Measurements from ENCODE around the gene TMEM132C. TPM values are rescaled to one million over a fixed set of nuclear protein-coding genes. Genes with fewer than 3 reads are reported as not detected.

TMEM132C gene
- total and polyA plus RNA-seq, 4 donors = 23.1 to 32.3 (median 24.2) TPM

DNA sequence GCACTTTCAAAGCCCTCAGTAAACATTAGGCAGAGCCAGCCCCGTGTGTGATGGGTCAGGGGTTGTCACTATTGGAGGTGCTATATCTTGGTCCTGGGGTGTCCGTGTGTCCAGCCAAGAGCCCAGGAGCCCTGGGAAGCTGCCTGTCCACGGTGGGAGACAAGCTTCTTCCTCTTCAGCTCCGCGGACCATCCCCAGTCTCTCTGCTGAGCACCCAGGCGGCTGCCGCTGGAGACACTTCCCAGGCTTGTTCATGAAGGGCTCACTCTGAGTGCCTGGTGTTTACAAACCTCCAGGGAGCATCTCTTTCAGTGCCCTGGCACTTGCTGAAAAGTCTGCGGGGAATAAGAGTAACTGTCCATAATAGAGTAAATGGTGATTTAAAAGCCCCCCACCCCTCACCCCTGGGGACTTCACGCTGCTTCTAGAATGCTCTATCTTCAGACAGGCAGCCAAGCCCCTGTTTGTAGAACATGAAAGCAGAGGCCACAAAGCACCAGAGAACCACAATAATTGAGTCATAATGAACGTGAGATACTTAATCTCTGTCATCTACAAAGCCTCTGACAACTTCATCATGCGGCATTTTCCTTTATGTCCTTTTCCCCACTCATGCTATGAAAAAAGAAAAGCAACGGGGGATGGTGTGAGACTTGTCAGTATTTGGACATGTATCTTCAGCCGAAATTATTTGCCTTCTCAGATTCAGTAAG is 178.6 kb downstream of the TMEM132C start:
- H3K9me3 ChIP-seq (ENCODE audit: control insufficient read depth, insufficient read depth, low read length) = no peaks in the 10 kb centered on the region
- DNase-seq (ENCODE audit: low read depth in 4 of 6, low spot score in 6 of 6) = peak in 2 of 6 donors; percentile 24 to 52
- peaks cover 2% of the 10 kb centered on the region for H3K27me3 ChIP-seq (ENCODE audit: control insufficient read depth, insufficient read depth, low read length)
- peaks cover 10% of the 10 kb centered on the region for H3K4me1 ChIP-seq (ENCODE audit: control insufficient read depth, insufficient read depth, low read length)
- no peaks in the 10 kb centered on the region for H3K36me3 ChIP-seq (ENCODE audit: control insufficient read depth, insufficient read depth, low read length)
- H3K27ac ChIP-seq (ENCODE audit: low read depth, low read length) = peak overlapping the region; percentile 44
- WGBS (ENCODE audit: insufficient coverage) = 27% methylated on average over 8 of the region's 13 CpGs
- H3K4me3 ChIP-seq (ENCODE audit: low read depth, low read length) = no peak overlapping the region

DNA sequence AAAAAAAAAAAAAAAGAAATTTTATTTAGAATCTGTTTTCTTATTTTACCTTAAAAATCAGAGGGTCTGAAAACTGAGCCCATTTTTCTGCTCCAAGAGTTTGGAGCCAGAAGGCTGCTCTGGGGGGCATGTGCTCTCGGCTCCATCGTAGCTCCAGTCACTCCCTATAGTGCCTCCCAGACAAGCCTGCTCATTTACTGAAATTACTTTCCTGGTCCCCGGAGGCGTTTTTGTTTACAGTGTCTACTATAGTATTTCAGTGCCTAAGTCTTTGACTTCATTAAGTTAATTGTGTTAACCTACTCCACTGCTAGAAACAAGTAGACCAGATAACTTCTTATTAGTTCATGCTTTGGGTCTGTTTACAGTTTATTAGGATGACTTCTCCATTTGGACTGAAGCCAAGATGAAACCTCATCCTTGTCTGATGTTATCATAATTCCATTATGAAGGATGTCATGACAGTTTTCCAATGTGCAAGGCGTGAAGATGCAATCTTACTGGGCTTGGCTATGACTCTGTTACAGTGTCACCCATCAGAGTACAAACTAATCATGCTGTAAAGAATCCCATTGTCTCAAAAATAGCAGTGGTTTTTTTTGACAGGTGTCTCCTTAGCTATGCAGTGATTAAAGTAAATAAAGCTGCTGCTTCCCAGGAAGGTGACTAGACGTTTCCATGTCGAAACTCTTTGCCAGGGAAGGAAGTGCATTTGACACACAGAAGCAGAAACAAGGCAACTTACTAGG is 182.3 kb downstream of the TMEM132C start:
- Histone ChIP-seq H3K9me3 (ENCODE audit: control insufficient read depth, insufficient read depth, low read length) (no peaks in the 10 kb centered on the region), H3K4me3 (ENCODE audit: low read depth, low read length) (no peak overlapping the region), H3K27ac (ENCODE audit: low read depth, low read length) (no peak overlapping the region), H3K27me3 (ENCODE audit: control insufficient read depth, insufficient read depth, low read length) (peaks cover under 1% of the 10 kb centered on the region), H3K4me1 (ENCODE audit: control insufficient read depth, insufficient read depth, low read length) (peaks cover 6% of the 10 kb centered on the region), H3K36me3 (ENCODE audit: control insufficient read depth, insufficient read depth, low read length) (no peaks in the 10 kb centered on the region)
- WGBS (ENCODE audit: insufficient coverage) = 42% methylated on average over 4 of the region's 7 CpGs
- peak in 1 of 6 donors; percentile 92 for DNase-seq (ENCODE audit: low read depth in 4 of 6, low spot score in 6 of 6)

DNA sequence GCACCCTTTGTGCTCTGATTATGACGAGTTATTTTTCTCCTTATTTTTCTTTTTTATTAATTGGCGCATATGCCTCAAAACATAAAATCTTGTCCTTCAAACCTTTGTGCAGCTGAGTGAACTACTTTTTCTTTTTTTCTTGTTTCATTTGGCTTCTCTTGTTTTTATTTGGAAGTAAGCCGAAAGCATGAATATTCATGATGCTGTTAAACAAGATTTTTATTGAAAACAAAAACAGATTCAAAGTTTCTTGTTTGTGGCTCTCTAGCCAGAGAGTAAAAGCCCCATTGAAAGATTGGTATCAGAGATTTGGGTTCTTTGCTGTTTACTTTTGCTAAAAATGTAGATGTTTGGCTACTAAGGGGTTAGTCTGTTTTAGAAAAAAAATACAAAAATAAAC is 183.8 kb downstream of the TMEM132C start:
- no peaks in the 10 kb centered on the region for H3K27me3 ChIP-seq (ENCODE audit: control insufficient read depth, insufficient read depth, low read length)
- H3K4me1 ChIP-seq (ENCODE audit: control insufficient read depth, insufficient read depth, low read length) = peaks cover 2% of the 10 kb centered on the region
- H3K27ac ChIP-seq (ENCODE audit: low read depth, low read length) = no peak overlapping the region
- H3K36me3 ChIP-seq (ENCODE audit: control insufficient read depth, insufficient read depth, low read length) = no peaks in the 10 kb centered on the region
- H3K9me3 ChIP-seq (ENCODE audit: control insufficient read depth, insufficient read depth, low read length) = no peaks in the 10 kb centered on the region
- WGBS (ENCODE audit: insufficient coverage) = no CpG with 5 or more reads among the region's 3 CpGs
- H3K4me3 ChIP-seq (ENCODE audit: low read depth, low read length) = no peak overlapping the region
- DNase-seq (ENCODE audit: low read depth in 4 of 6, low spot score in 6 of 6) = peak in 2 of 6 donors; percentile 41 to 80

DNA sequence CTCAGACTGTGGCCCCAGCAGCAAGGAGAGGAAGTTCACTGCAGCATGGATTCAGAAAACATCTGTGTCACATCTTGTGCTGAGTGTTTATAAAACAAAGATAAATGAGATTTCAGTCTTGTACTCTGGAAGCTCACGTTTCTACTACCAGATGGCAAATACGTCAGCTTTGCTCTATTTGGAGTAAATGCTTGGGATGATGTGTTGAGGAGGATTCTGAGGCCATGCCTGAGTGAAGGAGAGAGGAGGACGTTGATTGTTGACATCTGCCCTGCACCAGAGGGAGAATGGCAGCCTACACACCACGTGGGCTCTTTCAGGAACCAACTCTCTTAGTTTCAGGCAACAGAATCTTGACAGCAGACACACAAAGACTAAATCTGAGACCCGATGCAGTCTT is 188.9 kb downstream of the TMEM132C start:
- Histone ChIP-seq H3K4me3 (ENCODE audit: low read depth, low read length) (no peak overlapping the region), H3K27ac (ENCODE audit: low read depth, low read length) (peak overlapping the region; percentile 33)

DNA sequence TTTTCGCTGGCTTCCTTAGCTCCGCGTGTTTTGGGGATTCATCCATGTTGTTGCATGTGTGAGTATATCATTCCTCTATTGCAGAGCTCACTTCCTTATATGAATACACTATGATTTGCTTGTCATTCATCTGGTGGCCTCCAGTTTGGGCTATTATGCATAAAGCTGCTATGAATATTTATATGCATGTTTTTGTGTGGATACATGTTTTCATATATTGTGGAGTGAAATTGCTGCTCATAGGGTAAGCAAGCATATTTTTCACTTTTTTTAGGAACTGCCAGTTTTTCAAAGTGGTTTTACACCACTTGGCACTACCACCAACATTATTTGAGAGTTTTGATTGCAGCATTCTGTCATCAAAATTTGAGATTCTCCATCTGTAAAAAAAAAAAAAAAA is 190.0 kb downstream of the TMEM132C start:
- H3K4me3 ChIP-seq (ENCODE audit: low read depth, low read length) = no peak overlapping the region
- peaks cover 6% of the 10 kb centered on the region for H3K9me3 ChIP-seq (ENCODE audit: control insufficient read depth, insufficient read depth, low read length)
- H3K36me3 ChIP-seq (ENCODE audit: control insufficient read depth, insufficient read depth, low read length) = no peaks in the 10 kb centered on the region
- H3K27ac ChIP-seq (ENCODE audit: low read depth, low read length) = no peak overlapping the region
- DNase-seq (ENCODE audit: low read depth in 4 of 6, low spot score in 6 of 6) = peak in 1 of 6 donors; percentile 55
- no peaks in the 10 kb centered on the region for H3K27me3 ChIP-seq (ENCODE audit: control insufficient read depth, insufficient read depth, low read length)
- peaks cover 2% of the 10 kb centered on the region for H3K4me1 ChIP-seq (ENCODE audit: control insufficient read depth, insufficient read depth, low read length)
- no CpG with 5 or more reads among the region's 3 CpGs for WGBS (ENCODE audit: insufficient coverage)

More for the DNA sequence above, 188.9 kb downstream of the TMEM132C start:
- peaks cover 2% of the 10 kb centered on the region for H3K4me1 ChIP-seq (ENCODE audit: control insufficient read depth, insufficient read depth, low read length)
- H3K36me3 ChIP-seq (ENCODE audit: control insufficient read depth, insufficient read depth, low read length) = no peaks in the 10 kb centered on the region
- H3K27me3 ChIP-seq (ENCODE audit: control insufficient read depth, insufficient read depth, low read length) = no peaks in the 10 kb centered on the region
- no peak for DNase-seq (ENCODE audit: low read depth in 4 of 6, low spot score in 6 of 6)
- WGBS (ENCODE audit: insufficient coverage) = 41% methylated on average over 3 of the region's 5 CpGs
- peaks cover 6% of the 10 kb centered on the region for H3K9me3 ChIP-seq (ENCODE audit: control insufficient read depth, insufficient read depth, low read length)

DNA sequence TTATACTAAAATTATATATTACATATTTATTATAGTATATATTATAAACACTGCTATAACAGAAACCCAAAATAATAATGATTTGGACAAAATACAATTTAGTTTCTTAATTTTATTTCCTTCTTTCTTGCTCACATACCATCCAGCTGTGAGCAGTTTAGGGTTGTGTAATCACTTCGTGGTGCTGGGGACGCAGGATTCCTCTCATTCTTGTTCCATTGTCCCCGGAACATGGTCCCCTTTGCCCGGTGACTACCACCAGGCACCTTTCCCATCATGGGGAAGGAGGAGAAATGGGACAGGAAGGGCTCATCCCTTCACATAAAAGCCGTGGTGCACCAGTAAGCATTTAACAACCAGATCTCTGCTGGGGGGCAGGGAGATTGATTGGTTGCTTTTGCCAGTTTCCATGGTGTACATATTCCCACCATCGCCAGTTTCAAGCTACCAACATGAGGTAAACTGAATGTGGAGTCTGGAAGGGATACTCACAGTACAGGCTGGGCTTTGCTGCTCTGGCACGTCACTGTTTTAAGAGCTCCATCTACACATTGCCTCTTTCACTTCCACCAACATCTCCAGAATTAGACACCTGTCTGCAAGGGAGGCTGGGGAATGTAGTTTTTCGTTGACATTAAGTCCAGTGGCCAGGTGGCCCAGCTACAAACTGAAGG is 191.5 kb downstream of the TMEM132C start:
- Histone ChIP-seq H3K9me3 (ENCODE audit: control insufficient read depth, insufficient read depth, low read length) (peaks cover 6% of the 10 kb centered on the region), H3K4me3 (ENCODE audit: low read depth, low read length) (no peak overlapping the region), H3K27ac (ENCODE audit: low read depth, low read length) (no peak overlapping the region), H3K36me3 (ENCODE audit: control insufficient read depth, insufficient read depth, low read length) (no peaks in the 10 kb centered on the region), H3K4me1 (ENCODE audit: control insufficient read depth, insufficient read depth, low read length) (peaks cover 2% of the 10 kb centered on the region), H3K27me3 (ENCODE audit: control insufficient read depth, insufficient read depth, low read length) (no peaks in the 10 kb centered on the region)
- no CpG with 5 or more reads among the region's 8 CpGs for WGBS (ENCODE audit: insufficient coverage)
- DNase-seq (ENCODE audit: low read depth in 4 of 6, low spot score in 6 of 6) = no peak

DNA sequence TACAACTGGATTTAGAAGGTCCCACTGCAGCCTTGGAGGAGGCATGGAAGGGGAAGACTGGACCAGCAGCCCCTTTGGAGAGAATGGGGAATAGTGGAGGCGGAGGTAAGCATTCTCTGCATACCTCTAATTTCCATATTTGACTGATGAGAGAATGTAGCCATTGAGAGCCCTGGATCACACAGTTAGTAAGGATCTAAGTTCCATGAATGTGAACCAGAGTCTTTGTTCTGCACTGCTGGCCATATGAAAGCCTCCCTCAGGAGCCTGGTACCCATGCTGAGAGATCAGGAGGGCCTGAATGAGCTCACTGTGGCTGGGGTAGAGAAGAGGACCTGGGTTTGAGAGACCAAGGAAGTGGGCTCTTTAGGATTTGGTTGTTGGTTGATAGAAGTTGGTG is 192.1 kb downstream of the TMEM132C start:
- H3K27me3 ChIP-seq (ENCODE audit: control insufficient read depth, insufficient read depth, low read length) = no peaks in the 10 kb centered on the region
- no peaks in the 10 kb centered on the region for H3K36me3 ChIP-seq (ENCODE audit: control insufficient read depth, insufficient read depth, low read length)
- no peak overlapping the region for H3K27ac ChIP-seq (ENCODE audit: low read depth, low read length)
- no CpG with 5 or more reads among the region's 1 CpG for WGBS (ENCODE audit: insufficient coverage)
- H3K4me3 ChIP-seq (ENCODE audit: low read depth, low read length) = no peak overlapping the region
- H3K4me1 ChIP-seq (ENCODE audit: control insufficient read depth, insufficient read depth, low read length) = peaks cover 2% of the 10 kb centered on the region
- no peak for DNase-seq (ENCODE audit: low read depth in 4 of 6, low spot score in 6 of 6)
- peaks cover 6% of the 10 kb centered on the region for H3K9me3 ChIP-seq (ENCODE audit: control insufficient read depth, insufficient read depth, low read length)

DNA sequence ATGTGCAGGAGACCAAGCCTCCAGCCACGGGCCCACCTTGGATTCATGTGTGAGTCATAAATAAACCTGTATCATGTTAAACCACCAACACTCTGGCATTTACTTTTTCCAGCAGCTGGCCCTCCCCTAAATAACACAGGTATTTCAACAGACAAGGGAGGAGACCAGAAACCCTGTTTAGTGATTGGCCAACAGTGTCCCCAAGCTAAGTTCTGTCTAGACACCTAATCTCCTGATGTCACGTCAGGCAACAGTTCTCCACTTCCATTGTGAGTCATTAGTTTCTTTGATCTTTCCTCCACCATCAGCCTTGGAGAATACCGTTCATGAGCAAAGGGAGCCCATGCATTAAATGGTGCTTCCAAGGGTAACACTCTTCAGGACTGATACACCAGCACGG is 196.9 kb downstream of the TMEM132C start:
- 100% methylated on average over 1 of the region's 4 CpGs for WGBS (ENCODE audit: insufficient coverage)
- Histone ChIP-seq H3K36me3 (ENCODE audit: control insufficient read depth, insufficient read depth, low read length) (peaks cover 3% of the 10 kb centered on the region), H3K4me1 (ENCODE audit: control insufficient read depth, insufficient read depth, low read length) (no peaks in the 10 kb centered on the region), H3K27ac (ENCODE audit: low read depth, low read length) (no peak overlapping the region), H3K9me3 (ENCODE audit: control insufficient read depth, insufficient read depth, low read length) (peaks cover 6% of the 10 kb centered on the region), H3K4me3 (ENCODE audit: low read depth, low read length) (no peak overlapping the region), H3K27me3 (ENCODE audit: control insufficient read depth, insufficient read depth, low read length) (no peaks in the 10 kb centered on the region)
- no peak for DNase-seq (ENCODE audit: low read depth in 4 of 6, low spot score in 6 of 6)

DNA sequence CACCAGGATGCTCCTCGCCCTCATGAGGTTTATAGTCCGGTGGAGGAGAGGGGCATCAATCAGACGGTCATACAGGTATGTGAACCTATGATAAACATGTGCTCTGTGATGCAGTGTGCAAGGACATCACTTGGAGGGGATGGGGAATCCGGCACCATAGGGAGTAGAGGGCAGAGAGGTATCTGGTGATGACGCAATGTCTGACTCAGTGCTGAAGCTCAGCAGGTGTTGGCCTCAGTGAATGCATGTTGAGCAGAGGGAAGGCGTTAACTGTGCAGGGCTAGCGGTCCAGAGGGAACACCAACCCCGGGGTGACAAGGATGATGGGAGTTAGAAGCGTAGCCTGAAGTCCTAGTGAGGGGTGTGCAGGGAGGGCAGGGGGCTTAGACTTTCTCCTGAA is 200.9 kb downstream of the TMEM132C start:
- H3K27me3 ChIP-seq (ENCODE audit: control insufficient read depth, insufficient read depth, low read length) = no peaks in the 10 kb centered on the region
- H3K27ac ChIP-seq (ENCODE audit: low read depth, low read length) = no peak overlapping the region
- no peak overlapping the region for H3K4me3 ChIP-seq (ENCODE audit: low read depth, low read length)
- WGBS (ENCODE audit: insufficient coverage) = 93% methylated on average over 8 of the region's 9 CpGs
- no peak for DNase-seq (ENCODE audit: low read depth in 4 of 6, low spot score in 6 of 6)
- H3K4me1 ChIP-seq (ENCODE audit: control insufficient read depth, insufficient read depth, low read length) = no peaks in the 10 kb centered on the region
- peaks cover 3% of the 10 kb centered on the region for H3K36me3 ChIP-seq (ENCODE audit: control insufficient read depth, insufficient read depth, low read length)
- no peaks in the 10 kb centered on the region for H3K9me3 ChIP-seq (ENCODE audit: control insufficient read depth, insufficient read depth, low read length)
